ENCODE data around the gene CYP8B1. TPM values are rescaled to one million over a fixed set of nuclear protein-coding genes. Genes with fewer than 3 reads are reported as not detected.
A peak's percentile ranks its signal among the peaks of the same experiment; 100 is the strongest.

The CYP8B1 gene
- total and polyA plus RNA-seq, 2 donors (not counting 1 experiment from before 2014, with no cell fraction given): not detected

GRCh38 chr3:42851228-42851834 is 24.3 kb downstream of the CYP8B1 start:
- peak in 1 of 2 donors; percentile 32 for DNase-seq (ENCODE audit: low read depth in 2 of 2)
- H3K36me3 ChIP-seq (ENCODE audit: control insufficient read depth, insufficient read depth, low read length): no peaks in the 10 kb centered on the region
- no peak overlapping the region for H3K4me3 ChIP-seq (replicated peaks in 1 of 4; ENCODE audit: control extremely low read depth in 1 of 4, insufficient read depth in 1 of 4, low read depth in 3 of 4, low read length in 4 of 4)
- no peaks in the 10 kb centered on the region for H3K9me3 ChIP-seq (ENCODE audit: control insufficient read depth, insufficient read depth, low read depth, low read length)
- no peak overlapping the region for H2AFZ ChIP-seq (ENCODE audit: low read length)
- no peaks in the 10 kb centered on the region for H3K79me2 ChIP-seq (ENCODE audit: control insufficient read depth, insufficient read depth, low read length)
- H3K4me2 ChIP-seq (ENCODE audit: extremely low read depth, insufficient read depth, low read length): no peak overlapping the region
- no peaks in the 10 kb centered on the region for H3K4me1 ChIP-seq (ENCODE audit: control insufficient read depth, extremely low read depth, insufficient read depth, low read length)
- H3K27me3 ChIP-seq (ENCODE audit: control insufficient read depth, insufficient read depth, low read length): peaks cover 11% of the 10 kb centered on the region
- H3K27ac ChIP-seq (ENCODE audit: insufficient read depth, low read length): no peak overlapping the region
- TF ChIP-seq EZH2 (IDR thresholded peaks at IDR 0.05; ENCODE audit: low read length, missing control alignments) (no peak), CTCF (conservative IDR thresholded peaks at IDR 0.05 in 1 of 2, IDR thresholded peaks at IDR 0.05 in 1 of 2; ENCODE audit: low read depth in 1 of 2, low read length in 2 of 2) (no peak)
- no peaks in the 10 kb centered on the region for H4K20me1 ChIP-seq (ENCODE audit: control insufficient read depth, extremely low read depth, insufficient read depth, low read length)
- H3K9ac ChIP-seq (ENCODE audit: insufficient read depth, low read length): no peak overlapping the region

- H3K4me3 ChIP-seq (replicated peaks in 1 of 4; ENCODE audit: control extremely low read depth in 1 of 4, insufficient read depth in 1 of 4, low read depth in 3 of 4, low read length in 4 of 4): no peak overlapping the region
- no peak overlapping the region for H3K4me2 ChIP-seq (ENCODE audit: extremely low read depth, insufficient read depth, low read length)
- no peak for DNase-seq (ENCODE audit: low read depth in 2 of 2)
- H3K9me3 ChIP-seq (ENCODE audit: control insufficient read depth, insufficient read depth, low read depth, low read length): no peaks in the 10 kb centered on the region
- H3K9ac ChIP-seq (ENCODE audit: insufficient read depth, low read length): no peak overlapping the region
- no peaks in the 10 kb centered on the region for H3K4me1 ChIP-seq (ENCODE audit: control insufficient read depth, extremely low read depth, insufficient read depth, low read length)
- TF ChIP-seq EZH2 (IDR thresholded peaks at IDR 0.05; ENCODE audit: low read length, missing control alignments) (no peak), CTCF (conservative IDR thresholded peaks at IDR 0.05 in 1 of 2, IDR thresholded peaks at IDR 0.05 in 1 of 2; ENCODE audit: low read depth in 1 of 2, low read length in 2 of 2) (no peak)
- H3K27me3 ChIP-seq (ENCODE audit: control insufficient read depth, insufficient read depth, low read length): peaks cover 12% of the 10 kb centered on the region
- H3K36me3 ChIP-seq (ENCODE audit: control insufficient read depth, insufficient read depth, low read length): no peaks in the 10 kb centered on the region
- no peaks in the 10 kb centered on the region for H3K79me2 ChIP-seq (ENCODE audit: control insufficient read depth, insufficient read depth, low read length)
- no peak overlapping the region for H2AFZ ChIP-seq (ENCODE audit: low read length)
- no peaks in the 10 kb centered on the region for H4K20me1 ChIP-seq (ENCODE audit: control insufficient read depth, extremely low read depth, insufficient read depth, low read length)
- H3K27ac ChIP-seq (ENCODE audit: insufficient read depth, low read length): no peak overlapping the region
Observed at GRCh38 chr3:42850263-42850662, 25.4 kb downstream of the CYP8B1 start.

- DNase-seq (ENCODE audit: low read depth in 2 of 2): no peak
- Histone ChIP-seq H3K4me2 (ENCODE audit: extremely low read depth, insufficient read depth, low read length) (no peak overlapping the region), H3K36me3 (ENCODE audit: control insufficient read depth, insufficient read depth, low read length) (no peaks in the 10 kb centered on the region), H4K20me1 (ENCODE audit: control insufficient read depth, extremely low read depth, insufficient read depth, low read length) (no peaks in the 10 kb centered on the region), H3K9me3 (ENCODE audit: control insufficient read depth, insufficient read depth, low read depth, low read length) (no peaks in the 10 kb centered on the region), H3K27ac (ENCODE audit: insufficient read depth, low read length) (no peak overlapping the region), H3K79me2 (ENCODE audit: control insufficient read depth, insufficient read depth, low read length) (no peaks in the 10 kb centered on the region), H2AFZ (ENCODE audit: low read length) (no peak overlapping the region), H3K9ac (ENCODE audit: insufficient read depth, low read length) (no peak overlapping the region), H3K27me3 (ENCODE audit: control insufficient read depth, insufficient read depth, low read length) (peaks cover 12% of the 10 kb centered on the region), H3K4me1 (ENCODE audit: control insufficient read depth, extremely low read depth, insufficient read depth, low read length) (no peaks in the 10 kb centered on the region), H3K4me3 (replicated peaks in 1 of 4; ENCODE audit: control extremely low read depth in 1 of 4, insufficient read depth in 1 of 4, low read depth in 3 of 4, low read length in 4 of 4) (no peak overlapping the region)
- TF ChIP-seq CTCF (conservative IDR thresholded peaks at IDR 0.05 in 1 of 2, IDR thresholded peaks at IDR 0.05 in 1 of 2; ENCODE audit: low read depth in 1 of 2, low read length in 2 of 2) (no peak), EZH2 (IDR thresholded peaks at IDR 0.05; ENCODE audit: low read length, missing control alignments) (no peak)
Observed at GRCh38 chr3:42849017-42849416, 26.7 kb downstream of the CYP8B1 start.

All from fibroblast of lung (primary cell).